ENCODE measurements around the gene SLC1A2. TPM values are rescaled to one million over a fixed set of nuclear protein-coding genes. Genes with fewer than 3 reads are reported as not detected.

Gene SLC1A2
- total RNA-seq, 3 donors from 2014 or later, result 0.32 to 23.7 (median 10.5) TPM

- H3K4me1 ChIP-seq, result peaks cover 4 to 12% of the 10 kb centered on the region in 2 donors
- H3K27me3 ChIP-seq, result no peaks in the 10 kb centered on the region
- no peak overlapping the region for H3K4me3 ChIP-seq
- no peaks in the 10 kb centered on the region for H3K36me3 ChIP-seq
- TF ChIP-seq POLR2AphosphoS5 (IDR thresholded peaks at IDR 0.05) (no peak), POLR2A (IDR thresholded peaks at IDR 0.05) (no peak), CTCF (IDR thresholded peaks at IDR 0.05) (no peak)
- intact Hi-C loops (cut with DNase I; ENCODE audit: low total_unique reads), result no loop called here
- H3K27ac ChIP-seq, result no peak overlapping the region
- no peaks in the 10 kb centered on the region for H3K9me3 ChIP-seq
- DNase-seq (ENCODE audit: low spot score in 2 of 2), result no peak
These were observed 26.3 kb downstream of the SLC1A2 start for GRCh38 chr11:35393098-35393497.

- H3K27ac ChIP-seq, result peak overlapping the region; percentile 71 to 79
- H3K27me3 ChIP-seq, result no peaks in the 10 kb centered on the region
- peak overlapping the region in 1 of 3 donors; percentile 51 for H3K4me3 ChIP-seq
- no peaks in the 10 kb centered on the region for H3K36me3 ChIP-seq
- no peaks in the 10 kb centered on the region for H3K9me3 ChIP-seq
- TF ChIP-seq POLR2AphosphoS5 (IDR thresholded peaks at IDR 0.05) (peak in 2 of 3 donors; percentile 28 to 36), CTCF (IDR thresholded peaks at IDR 0.05) (peak; percentile 80 to 92 (median 91)), POLR2A (IDR thresholded peaks at IDR 0.05) (no peak)
- peak; percentile 61 to 81 for DNase-seq (ENCODE audit: low spot score in 2 of 2)
- H3K4me1 ChIP-seq, result peaks cover 4 to 12% of the 10 kb centered on the region in 2 donors
- intact Hi-C loops (cut with DNase I; ENCODE audit: low total_unique reads), result no loop called here
These were observed 27.3 kb downstream of the SLC1A2 start for GRCh38 chr11:35391922-35392688.

- peak in 1 of 2 donors; percentile 29 for DNase-seq (ENCODE audit: low spot score in 2 of 2)
- Histone ChIP-seq H3K4me3 (peak overlapping the region in 1 of 3 donors; percentile 51), H3K4me1 (peaks cover 4 to 12% of the 10 kb centered on the region in 2 donors), H3K27me3 (no peaks in the 10 kb centered on the region), H3K27ac (peak overlapping the region; percentile 71 to 79), H3K9me3 (no peaks in the 10 kb centered on the region), H3K36me3 (no peaks in the 10 kb centered on the region)
- intact Hi-C loops (cut with DNase I; ENCODE audit: low total_unique reads), result no loop called here
- TF ChIP-seq POLR2A (IDR thresholded peaks at IDR 0.05), result no peak
- TF ChIP-seq CTCF (IDR thresholded peaks at IDR 0.05), result no peak
- TF ChIP-seq POLR2AphosphoS5 (IDR thresholded peaks at IDR 0.05), result no peak
These were observed 28.3 kb downstream of the SLC1A2 start for GRCh38 chr11:35390737-35391682.

GRCh38 chr11:35389897-35390465, 29.4 kb downstream of the SLC1A2 start:
- intact Hi-C loops (cut with DNase I; ENCODE audit: low total_unique reads), result no loop called here
- peak overlapping the region; percentile 45 to 55 for H3K27ac ChIP-seq
- no peaks in the 10 kb centered on the region for H3K9me3 ChIP-seq
- H3K27me3 ChIP-seq, result no peaks in the 10 kb centered on the region
- no peak overlapping the region for H3K4me3 ChIP-seq
- H3K4me1 ChIP-seq, result peaks cover 4 to 12% of the 10 kb centered on the region in 2 donors
- no peak for DNase-seq (ENCODE audit: low spot score in 2 of 2)
- no peak for TF ChIP-seq CTCF (IDR thresholded peaks at IDR 0.05)
- TF ChIP-seq POLR2AphosphoS5 (IDR thresholded peaks at IDR 0.05), result no peak
- no peak for TF ChIP-seq POLR2A (IDR thresholded peaks at IDR 0.05)
- H3K36me3 ChIP-seq, result no peaks in the 10 kb centered on the region

Data from breast epithelium (tissue), 4 donors.